ENCODE results near the gene PRKAR2B.
"Not testable (repeated sequence)": the region's sequence is repeated elsewhere in the genome, so short reads cannot be mapped to it uniquely, and the experiment has no call there.

PRKAR2B gene

GRCh38 chr7:107049480-107049879, 5.0 kb downstream of the PRKAR2B start:
- DNase-seq, result no peak

- DNase-seq, result no peak
These were observed 5.5 kb downstream of the PRKAR2B start for GRCh38 chr7:107049971-107050532.

DNA sequence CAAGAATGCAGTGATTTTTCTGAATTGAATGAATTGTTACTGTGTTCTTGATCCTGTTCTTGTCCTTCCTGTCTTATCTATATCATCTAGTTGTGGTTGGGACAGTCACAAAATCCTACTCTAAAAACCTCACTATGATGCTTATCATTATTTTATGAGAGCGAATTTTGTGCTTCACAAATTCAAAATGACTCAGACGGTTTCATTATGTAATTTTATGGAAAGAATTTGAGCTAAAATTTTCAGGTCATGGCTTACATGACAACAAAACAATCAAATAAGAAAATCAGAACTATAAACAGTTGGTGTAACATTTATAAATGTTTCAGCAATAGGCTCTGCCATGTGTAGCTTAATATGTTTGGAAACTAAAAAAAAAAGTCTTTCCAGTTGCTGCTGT, 6.9 kb downstream of the PRKAR2B start:
- no peak for DNase-seq

- DNase-seq, result not testable (repeated sequence)
These were observed 10.5 kb downstream of the PRKAR2B start for GRCh38 chr7:107054965-107055364.

GRCh38 chr7:107056058-107056457, 11.6 kb downstream of the PRKAR2B start:
- DNase-seq, result not testable (repeated sequence)

DNA sequence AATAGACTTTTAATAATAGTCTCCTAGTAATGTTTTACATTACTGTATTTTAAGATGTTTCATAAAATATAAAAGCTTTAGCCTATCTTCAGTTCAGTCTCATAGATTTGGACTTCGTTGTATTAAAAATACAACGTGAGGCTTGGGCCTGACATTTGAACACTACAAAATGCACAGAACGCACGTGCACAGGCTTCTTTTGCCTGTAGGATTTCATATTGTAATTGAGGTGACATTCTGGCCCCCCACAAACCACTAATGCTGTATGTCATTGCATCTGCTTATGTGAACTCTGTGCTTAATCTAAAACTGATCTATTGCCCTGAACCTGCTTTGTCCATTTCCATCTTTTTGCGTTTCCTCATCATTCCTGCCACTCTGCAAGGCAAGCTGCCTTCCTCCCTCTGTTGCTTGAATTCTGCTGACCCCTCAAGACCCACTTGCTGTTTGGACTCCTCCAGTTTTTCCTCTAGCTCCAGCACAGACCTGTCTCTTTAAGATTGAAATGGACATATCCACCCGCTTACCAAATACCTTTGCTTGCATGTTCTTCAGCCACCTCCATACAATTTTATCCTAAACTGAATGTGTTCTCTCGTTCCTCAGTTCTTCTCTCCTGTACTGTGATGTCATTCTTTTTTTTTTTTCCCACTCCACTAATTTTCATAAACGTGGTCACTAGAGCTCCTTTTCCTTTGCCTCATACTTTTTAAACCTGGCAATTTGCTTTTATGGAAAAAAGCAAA, 12.4 kb downstream of the PRKAR2B start:
- no peak for DNase-seq

DNA sequence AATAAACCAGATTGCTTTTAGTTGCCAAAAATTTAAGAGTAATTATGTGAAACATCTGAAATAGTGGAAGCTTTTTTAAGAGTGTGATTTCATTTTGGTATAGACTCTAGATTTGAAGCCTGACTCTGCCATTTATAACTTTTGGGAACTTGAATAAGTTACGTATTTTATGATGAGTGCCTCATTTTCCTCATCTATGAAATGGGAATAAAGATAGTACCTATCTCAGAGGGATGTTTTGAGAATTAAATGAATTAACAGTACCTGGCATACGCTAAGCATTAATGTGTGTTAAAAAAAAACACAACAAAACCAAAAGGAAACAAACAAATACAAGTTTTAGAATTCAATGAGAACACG, 12.9 kb downstream of the PRKAR2B start:
- no peak for DNase-seq

DNA sequence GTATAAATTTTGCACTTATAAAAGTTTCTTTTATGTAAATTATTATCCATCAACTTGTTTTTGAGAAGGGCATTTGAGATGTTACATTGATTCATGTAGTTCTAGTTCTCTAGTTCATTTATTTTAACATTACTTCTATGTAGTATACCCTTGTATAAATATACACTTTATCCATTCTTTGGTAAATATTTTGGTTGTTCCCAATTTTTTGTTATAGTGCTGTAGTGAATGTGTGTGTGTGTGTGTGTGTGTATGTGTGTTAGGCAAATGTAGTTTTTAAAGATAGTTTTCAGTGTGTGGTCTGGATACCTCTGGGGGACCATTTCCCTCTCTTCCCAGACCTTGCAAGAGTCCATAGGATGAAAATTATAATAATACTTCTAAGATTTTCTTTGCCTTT, 15.0 kb downstream of the PRKAR2B start:
- no peak for DNase-seq

GRCh38 chr7:107063245-107064120, 19.0 kb downstream of the PRKAR2B start:
- DNase-seq, result no peak

- DNase-seq, result no peak
These were observed 19.8 kb downstream of the PRKAR2B start for GRCh38 chr7:107064255-107064654.

DNA sequence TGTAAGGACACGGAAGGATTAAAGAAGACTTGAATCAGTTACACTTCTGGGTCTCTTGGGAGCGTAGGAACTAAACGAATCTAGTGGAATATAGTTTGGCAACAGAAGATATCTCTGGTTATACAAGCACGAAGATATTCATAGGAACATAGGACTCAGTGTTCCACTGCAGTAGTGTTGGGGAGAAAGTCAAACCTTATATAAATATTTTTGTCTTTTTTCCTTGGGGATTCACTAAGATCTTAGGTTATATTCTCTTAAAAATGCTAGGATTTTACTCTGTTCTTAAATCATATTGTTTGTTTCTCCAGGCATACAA, 21.4 kb downstream of the PRKAR2B start:
- no peak for DNase-seq

DNA sequence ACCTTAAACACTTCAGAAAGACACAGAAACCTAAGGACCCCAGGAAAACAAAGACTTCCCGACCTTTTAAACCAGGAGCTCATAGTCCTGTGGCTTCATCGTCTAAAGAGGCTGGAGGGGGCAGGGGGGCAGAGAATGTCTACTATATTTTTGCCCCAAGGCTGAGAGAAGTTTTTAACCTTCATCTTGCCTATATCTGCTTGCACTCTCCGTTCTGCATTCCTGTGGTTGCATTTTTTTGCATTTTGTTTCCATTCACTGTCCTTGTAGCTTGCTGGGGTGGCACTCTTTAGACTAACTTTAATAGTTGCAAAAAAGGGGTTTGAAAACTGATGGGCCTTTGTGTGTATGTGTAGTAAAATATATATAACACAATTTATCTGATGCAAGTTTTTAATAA, 23.7 kb downstream of the PRKAR2B start:
- no peak for DNase-seq

- no peak for DNase-seq
These were observed 25.0 kb downstream of the PRKAR2B start for GRCh38 chr7:107069457-107069856.

- no peak for DNase-seq
These were observed 26.2 kb downstream of the PRKAR2B start for GRCh38 chr7:107070710-107071109.

DNA sequence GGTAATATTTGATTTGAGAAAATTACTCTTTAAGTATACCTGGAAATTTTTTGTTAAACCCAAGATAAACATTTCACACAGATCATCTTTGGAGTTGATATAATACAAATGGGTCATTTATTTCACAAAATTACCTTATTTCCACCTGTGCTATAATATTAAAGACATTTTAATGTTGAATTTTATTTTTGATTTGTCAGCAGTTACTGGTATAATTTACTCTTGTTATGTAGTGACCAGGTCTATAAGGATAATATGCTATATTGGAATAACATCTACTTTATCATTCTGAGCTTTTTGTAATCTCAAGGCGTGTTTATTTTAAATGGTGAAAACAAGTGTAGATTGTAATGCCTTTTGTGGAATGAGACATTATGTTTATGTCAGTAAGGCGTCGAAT, 26.6 kb downstream of the PRKAR2B start:
- DNase-seq, result no peak

DNA sequence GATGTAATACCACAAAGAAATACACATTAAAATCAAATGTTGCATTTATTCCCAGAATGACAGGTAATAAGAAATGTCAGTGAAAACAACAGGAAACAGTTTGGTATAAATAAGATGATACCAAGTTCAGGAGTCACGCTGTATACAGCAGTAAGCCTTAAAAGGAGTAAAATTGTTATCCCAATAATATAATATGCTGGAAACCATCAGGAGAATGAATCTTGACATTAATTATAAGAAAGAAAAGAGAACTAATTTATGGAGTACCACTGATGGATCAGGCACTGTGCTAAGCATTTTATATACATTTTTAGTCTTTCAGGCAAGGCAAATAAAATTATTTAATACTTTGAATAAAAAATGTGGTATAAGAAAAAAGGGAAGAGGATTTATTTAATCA, 27.6 kb downstream of the PRKAR2B start:
- no peak for DNase-seq

DNA sequence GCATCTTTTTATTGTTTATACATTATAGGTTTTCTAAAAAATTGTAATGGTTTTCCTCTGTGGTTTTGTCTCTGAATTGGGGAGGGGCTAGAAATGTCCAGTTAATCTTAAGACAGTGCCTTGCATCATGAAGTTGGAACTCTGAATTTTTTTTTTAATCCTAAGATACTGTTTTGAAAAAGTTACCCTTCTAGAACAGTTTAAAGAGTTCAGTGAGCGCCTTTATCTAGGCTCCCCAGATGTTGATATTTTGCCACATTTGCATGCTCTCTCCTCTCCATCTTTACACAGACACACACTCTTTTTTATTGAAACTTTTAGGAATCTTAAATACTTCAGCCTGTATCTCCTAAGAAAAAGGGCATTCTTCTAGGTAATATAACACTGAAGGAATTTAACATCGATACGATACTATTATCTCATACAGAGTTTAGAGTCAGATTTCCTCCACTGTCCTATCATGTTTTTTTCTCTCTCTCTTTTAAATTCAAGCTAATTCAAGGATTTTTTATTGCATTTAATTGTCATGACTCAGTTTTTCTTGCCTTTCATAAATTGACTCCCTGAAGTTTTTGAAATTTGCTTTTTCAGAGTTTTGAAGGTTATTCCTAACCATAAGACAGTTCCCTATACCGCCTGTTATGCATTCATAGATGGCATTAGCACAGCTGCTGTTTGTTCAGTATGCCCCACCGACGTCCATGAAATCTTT, 31.5 kb downstream of the PRKAR2B start:
- DNase-seq, result no peak

GRCh38 chr7:107076781-107077698, 32.5 kb downstream of the PRKAR2B start:
- no peak for DNase-seq

GRCh38 chr7:107077699-107078516, 33.4 kb downstream of the PRKAR2B start:
- DNase-seq, result no peak

DNA sequence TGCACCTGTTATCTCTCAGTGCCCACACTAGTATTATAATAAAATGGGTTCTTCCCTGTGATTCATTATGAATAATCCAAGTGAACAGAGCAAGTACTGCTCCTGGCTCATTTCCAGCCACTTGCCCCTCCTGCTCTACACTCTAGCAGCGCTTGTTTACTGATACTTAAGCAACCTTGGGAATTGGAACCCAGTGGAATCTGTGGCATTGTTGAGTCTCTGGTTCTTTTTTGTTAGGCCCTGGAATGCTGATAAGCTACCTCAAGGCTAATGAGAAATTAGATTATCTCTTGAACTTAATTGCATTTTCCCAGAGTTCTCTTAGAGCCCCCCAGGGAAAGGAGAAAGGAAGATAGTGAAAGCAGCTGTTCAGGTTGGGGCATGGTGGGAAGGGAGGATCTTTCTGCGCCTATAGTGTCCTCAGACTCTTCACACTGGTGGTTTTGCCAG, 34.0 kb downstream of the PRKAR2B start:
- no peak for DNase-seq

DNA sequence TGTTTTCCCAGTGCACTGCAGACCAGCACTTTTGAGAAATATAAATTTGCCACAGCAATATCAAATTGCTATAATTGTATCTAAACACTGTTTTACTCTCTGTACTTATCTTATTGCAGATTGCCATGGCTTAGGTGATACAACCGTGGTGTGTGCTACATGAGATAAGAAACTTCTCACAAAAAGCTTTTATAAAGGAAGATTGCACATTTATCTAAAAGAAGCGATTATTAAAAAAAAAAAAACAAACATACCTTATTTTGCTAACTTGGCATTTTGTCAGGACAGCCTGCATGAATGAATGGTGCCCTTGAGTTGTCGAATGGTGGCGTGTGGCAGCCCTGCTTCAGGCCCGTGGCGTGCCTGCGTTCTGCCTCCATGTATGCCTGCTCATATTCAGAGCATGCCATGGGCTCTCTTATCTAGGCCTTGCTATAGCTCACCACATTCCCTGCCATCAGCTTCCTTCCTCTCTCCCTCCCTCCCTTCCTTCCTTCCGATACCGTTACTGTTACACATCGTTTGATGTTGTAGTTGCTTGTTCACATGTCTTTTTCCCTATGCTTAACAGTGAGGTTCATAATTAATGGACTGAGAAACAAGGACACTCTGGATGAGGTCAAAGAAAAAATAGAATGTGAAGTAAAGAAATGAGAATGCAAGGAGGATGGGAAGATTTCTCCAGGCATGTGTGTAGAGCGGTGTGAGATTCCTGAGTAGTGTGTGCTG, 34.9 kb downstream of the PRKAR2B start:
- DNase-seq, result no peak

Data from CD4-positive, alpha-beta T cell treated with Interleukin-12 subunit alpha and Interleukin-12 subunit beta, for 1 hour (primary cell).